SU-DHL-6 (cell line): Measurements from ENCODE around the gene ABHD5.

Source experiments
- EZH2phosphoT487 ChIP-seq: fragments of 200-600 bp; sonication (generic), shearing (Covaris generic); conservative IDR thresholded peaks from 2 replicates; pipeline ENCODE4 v1.6.1; 2018; ENCODE audit warnings: mild to moderate bottlenecking, antibody characterized with exemption, low read length, moderate library complexity, mixed read lengths
- TF ChIP-seq, protein P1 (sequence below): fragments of 200-600 bp; sonication (generic); IDR thresholded peaks from one replicate; pipeline ENCODE4 v1.5.1; 2017; ENCODE audit warnings: antibody characterized with exemption, mild to moderate bottlenecking, low read length, moderate library complexity; ENCODE audit not compliant: insufficient read depth, poor library complexity, severe bottlenecking

DNA sequence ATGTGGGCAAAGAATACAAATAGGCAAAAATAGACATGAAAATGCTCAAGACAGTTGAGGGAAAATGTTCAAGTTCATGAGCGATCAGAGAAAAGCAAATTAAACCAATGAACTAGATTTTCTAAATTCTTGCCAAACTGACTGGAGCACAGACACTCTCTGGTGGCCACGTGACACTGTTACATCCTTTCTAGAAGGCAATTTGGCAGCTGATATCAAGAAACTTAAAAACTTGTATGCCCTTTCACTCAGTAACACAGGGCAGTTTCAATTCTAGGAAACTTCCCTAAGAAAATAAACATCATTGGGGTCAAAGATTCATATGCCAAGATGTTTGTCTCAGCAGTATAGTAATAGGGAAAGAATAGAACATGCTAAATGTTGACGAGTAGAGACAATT, 52.2 kb downstream of the ABHD5 start:
- TF ChIP-seq, protein P1, sequence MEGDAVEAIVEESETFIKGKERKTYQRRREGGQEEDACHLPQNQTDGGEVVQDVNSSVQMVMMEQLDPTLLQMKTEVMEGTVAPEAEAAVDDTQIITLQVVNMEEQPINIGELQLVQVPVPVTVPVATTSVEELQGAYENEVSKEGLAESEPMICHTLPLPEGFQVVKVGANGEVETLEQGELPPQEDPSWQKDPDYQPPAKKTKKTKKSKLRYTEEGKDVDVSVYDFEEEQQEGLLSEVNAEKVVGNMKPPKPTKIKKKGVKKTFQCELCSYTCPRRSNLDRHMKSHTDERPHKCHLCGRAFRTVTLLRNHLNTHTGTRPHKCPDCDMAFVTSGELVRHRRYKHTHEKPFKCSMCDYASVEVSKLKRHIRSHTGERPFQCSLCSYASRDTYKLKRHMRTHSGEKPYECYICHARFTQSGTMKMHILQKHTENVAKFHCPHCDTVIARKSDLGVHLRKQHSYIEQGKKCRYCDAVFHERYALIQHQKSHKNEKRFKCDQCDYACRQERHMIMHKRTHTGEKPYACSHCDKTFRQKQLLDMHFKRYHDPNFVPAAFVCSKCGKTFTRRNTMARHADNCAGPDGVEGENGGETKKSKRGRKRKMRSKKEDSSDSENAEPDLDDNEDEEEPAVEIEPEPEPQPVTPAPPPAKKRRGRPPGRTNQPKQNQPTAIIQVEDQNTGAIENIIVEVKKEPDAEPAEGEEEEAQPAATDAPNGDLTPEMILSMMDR, result no peak
- no peak for TF ChIP-seq EZH2phosphoT487
